ENCODE data around the gene LAMA4.

DNA sequence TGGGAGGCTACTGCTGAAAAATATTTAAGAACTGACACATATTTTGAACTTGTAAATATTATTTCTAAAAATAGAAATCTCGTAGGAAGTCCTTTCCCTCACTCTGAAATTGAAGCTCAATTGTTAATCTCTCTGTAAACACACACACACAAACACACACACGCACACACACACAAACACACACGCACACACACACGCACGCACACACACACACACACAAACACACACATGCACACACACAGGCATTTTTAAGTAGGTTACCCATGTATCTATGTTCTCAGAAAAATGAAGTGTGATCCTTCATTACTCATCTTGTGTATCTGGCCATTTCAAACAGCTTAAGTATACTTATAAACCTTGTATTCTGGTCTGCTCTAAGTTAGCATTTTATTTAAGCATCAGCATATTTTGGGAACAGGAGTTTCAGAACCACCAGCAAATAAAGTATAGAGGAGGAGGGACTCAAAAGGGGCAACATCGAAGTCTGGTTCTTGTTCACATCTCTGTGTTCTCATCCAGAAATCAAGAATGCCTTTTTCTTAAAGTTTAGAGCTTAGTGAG is 188.9 kb downstream of the LAMA4 start:
- TF ChIP-seq, protein P1, sequence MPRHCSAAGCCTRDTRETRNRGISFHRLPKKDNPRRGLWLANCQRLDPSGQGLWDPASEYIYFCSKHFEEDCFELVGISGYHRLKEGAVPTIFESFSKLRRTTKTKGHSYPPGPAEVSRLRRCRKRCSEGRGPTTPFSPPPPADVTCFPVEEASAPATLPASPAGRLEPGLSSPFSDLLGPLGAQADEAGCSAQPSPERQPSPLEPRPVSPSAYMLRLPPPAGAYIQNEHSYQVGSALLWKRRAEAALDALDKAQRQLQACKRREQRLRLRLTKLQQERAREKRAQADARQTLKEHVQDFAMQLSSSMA (CRISPR knock-in tag; IDR thresholded peaks at IDR 0.05) = no peak
- no peak for TF ChIP-seq ZNF567 (CRISPR knock-in tag; IDR thresholded peaks at IDR 0.05; ENCODE audit: borderline replicate concordance)
- TF ChIP-seq, protein P2, sequence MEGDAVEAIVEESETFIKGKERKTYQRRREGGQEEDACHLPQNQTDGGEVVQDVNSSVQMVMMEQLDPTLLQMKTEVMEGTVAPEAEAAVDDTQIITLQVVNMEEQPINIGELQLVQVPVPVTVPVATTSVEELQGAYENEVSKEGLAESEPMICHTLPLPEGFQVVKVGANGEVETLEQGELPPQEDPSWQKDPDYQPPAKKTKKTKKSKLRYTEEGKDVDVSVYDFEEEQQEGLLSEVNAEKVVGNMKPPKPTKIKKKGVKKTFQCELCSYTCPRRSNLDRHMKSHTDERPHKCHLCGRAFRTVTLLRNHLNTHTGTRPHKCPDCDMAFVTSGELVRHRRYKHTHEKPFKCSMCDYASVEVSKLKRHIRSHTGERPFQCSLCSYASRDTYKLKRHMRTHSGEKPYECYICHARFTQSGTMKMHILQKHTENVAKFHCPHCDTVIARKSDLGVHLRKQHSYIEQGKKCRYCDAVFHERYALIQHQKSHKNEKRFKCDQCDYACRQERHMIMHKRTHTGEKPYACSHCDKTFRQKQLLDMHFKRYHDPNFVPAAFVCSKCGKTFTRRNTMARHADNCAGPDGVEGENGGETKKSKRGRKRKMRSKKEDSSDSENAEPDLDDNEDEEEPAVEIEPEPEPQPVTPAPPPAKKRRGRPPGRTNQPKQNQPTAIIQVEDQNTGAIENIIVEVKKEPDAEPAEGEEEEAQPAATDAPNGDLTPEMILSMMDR (CRISPR knock-in tag; IDR thresholded peaks at IDR 0.05) = no peak
- TF ChIP-seq KMT2A (CRISPR knock-in tag; IDR thresholded peaks at IDR 0.05) = no peak
- TF ChIP-seq ZNF354B (CRISPR knock-in tag; IDR thresholded peaks at IDR 0.05) = no peak
- no peak for TF ChIP-seq ZNF468 (CRISPR knock-in tag; IDR thresholded peaks at IDR 0.05)
- TF ChIP-seq, protein P3, sequence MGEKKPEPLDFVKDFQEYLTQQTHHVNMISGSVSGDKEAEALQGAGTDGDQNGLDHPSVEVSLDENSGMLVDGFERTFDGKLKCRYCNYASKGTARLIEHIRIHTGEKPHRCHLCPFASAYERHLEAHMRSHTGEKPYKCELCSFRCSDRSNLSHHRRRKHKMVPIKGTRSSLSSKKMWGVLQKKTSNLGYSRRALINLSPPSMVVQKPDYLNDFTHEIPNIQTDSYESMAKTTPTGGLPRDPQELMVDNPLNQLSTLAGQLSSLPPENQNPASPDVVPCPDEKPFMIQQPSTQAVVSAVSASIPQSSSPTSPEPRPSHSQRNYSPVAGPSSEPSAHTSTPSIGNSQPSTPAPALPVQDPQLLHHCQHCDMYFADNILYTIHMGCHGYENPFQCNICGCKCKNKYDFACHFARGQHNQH (CRISPR knock-in tag; IDR thresholded peaks at IDR 0.05) = no peak
- no peak for TF ChIP-seq PHF8 (CRISPR knock-in tag; IDR thresholded peaks at IDR 0.05)
- no peak for TF ChIP-seq RAD21 (CRISPR knock-in tag; IDR thresholded peaks at IDR 0.05)
- TF ChIP-seq POLR2A (IDR thresholded peaks at IDR 0.05; ENCODE audit: insufficient read depth in 1 of 2, low read depth in 2 of 2, low read length in 2 of 2) = no peak
- TF ChIP-seq RBM22 (optimal IDR thresholded peaks at IDR 0.05; ENCODE audit: low read length) = no peak
- TF ChIP-seq, protein P4, sequence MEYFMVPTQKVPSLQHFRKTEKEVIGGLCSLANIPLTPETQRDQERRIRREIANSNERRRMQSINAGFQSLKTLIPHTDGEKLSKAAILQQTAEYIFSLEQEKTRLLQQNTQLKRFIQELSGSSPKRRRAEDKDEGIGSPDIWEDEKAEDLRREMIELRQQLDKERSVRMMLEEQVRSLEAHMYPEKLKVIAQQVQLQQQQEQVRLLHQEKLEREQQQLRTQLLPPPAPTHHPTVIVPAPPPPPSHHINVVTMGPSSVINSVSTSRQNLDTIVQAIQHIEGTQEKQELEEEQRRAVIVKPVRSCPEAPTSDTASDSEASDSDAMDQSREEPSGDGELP (IDR thresholded peaks at IDR 0.05; ENCODE audit: borderline replicate concordance, low read depth) = no peak
- TF ChIP-seq MTA3 (CRISPR knock-in tag; IDR thresholded peaks at IDR 0.05) = no peak
